Hematopoietic multipotent progenitor cell treated with erythropoietin and hydrocortisone succinate and interleukin-3 and kit ligand, for 15 days (in vitro differentiated cells): ENCODE results near the gene LPP.

Source experiments
- DNase-seq: peaks from one replicate; pipeline ENCODE4 v3.0.0-alpha.2; 2015; ENCODE audit warnings: low spot score

LPP gene

GRCh38 chr3:188923671-188924070 lies 769.7 kb downstream of the LPP start:
- DNase-seq: no peak

GRCh38 chr3:188925376-188925775 lies 771.4 kb downstream of the LPP start:
- DNase-seq: no peak

GRCh38 chr3:188926111-188926510 lies 772.2 kb downstream of the LPP start:
- no peak for DNase-seq

- no peak for DNase-seq
Observed at GRCh38 chr3:188926741-188927511, 773.0 kb downstream of the LPP start.

- no peak for DNase-seq
Observed at GRCh38 chr3:188927971-188928370, 774.0 kb downstream of the LPP start.

- DNase-seq: no peak
Observed at GRCh38 chr3:188929137-188929536, 775.2 kb downstream of the LPP start.

- no peak for DNase-seq
Observed at GRCh38 chr3:188931036-188931435, 777.1 kb downstream of the LPP start.

GRCh38 chr3:188931531-188931930 lies 777.6 kb downstream of the LPP start:
- DNase-seq: no peak

- DNase-seq: no peak
Observed at GRCh38 chr3:188934989-188935388, 781.0 kb downstream of the LPP start.

GRCh38 chr3:188936597-188937107 lies 782.7 kb downstream of the LPP start:
- no peak for DNase-seq

- no peak for DNase-seq
Observed at GRCh38 chr3:188937389-188937788, 783.4 kb downstream of the LPP start.

- DNase-seq: no peak
Observed at GRCh38 chr3:188938999-188939398, 785.0 kb downstream of the LPP start.

GRCh38 chr3:188939814-188940572 lies 786.0 kb downstream of the LPP start:
- DNase-seq: no peak
